GM10248 (cell line): ENCODE results near the gene PRG2.
"Not testable (repeated sequence)": the region's sequence is repeated elsewhere in the genome, so short reads cannot be mapped to it uniquely, and the experiment has no call there.

Experiments used
- CTCF ChIA-PET: fragments of 300-600 bp; sonication (Branson Sonifier 250); formaldehyde crosslinking; extraction: SDS; loops from one replicate; lab custom pipeline; 2021; ENCODE audit warnings: antibody characterized with exemption; lab: Yijun Ruan, JAX
- POLR2A ChIA-PET: fragments of 350-650 bp; sonication (Branson Sonifier 250); formaldehyde crosslinking; extraction: SDS; loops from one replicate; lab custom pipeline; 2020; ENCODE audit warnings: antibody characterized with exemption; lab: Yijun Ruan, JAX
- DNase-seq: peaks from one replicate; pipeline ENCODE4 v3.0.0; 2012; ENCODE audit errors: extremely low spot score
- CTCF ChIP-seq: IDR thresholded peaks from 2 replicates; pipeline ENCODE4 v1.5.1; 2012; ENCODE audit warnings: mild to moderate bottlenecking, low read depth; ENCODE audit errors: extremely low read depth, missing control alignments, control extremely low read depth

PRG2 gene

GRCh38 chr11:57343825-57344224 lies 46.6 kb downstream of the PRG2 start:
- TF ChIP-seq CTCF, result no peak
- CTCF ChIA-PET, result interaction anchor here (0.6 to 7.2 kb wide), 9 partner anchors 9 to 298 kb away, joined by 3 to 60 read pairs (median 3); partner anchors contain the start of gene PRG3
- POLR2A ChIA-PET, result no interaction called here
- no peak for DNase-seq

DNA sequence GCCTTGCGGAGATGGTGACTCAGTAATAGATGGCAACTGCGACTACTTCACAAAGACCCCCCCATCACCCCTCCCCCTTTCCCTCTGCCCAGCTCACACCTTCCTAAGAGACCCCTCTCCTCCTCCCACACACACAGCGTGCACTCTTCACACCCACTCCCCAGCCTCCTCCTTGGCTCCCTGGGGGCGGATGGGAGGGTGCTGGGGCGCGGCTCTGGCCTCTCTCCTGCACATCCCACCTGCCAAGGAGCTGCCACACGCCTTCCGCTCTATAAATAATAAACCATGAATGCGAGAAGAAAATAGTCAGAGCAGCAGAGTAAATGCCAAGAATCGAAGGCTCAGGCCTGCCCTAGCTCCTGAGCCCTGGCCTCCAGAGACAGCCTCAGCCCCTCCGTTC lies 47.7 kb downstream of the PRG2 start:
- POLR2A ChIA-PET, result no interaction called here
- no peak for TF ChIP-seq CTCF
- DNase-seq, result no peak
- CTCF ChIA-PET, result interaction anchor here (1.0 to 7.2 kb wide), 9 partner anchors 10 to 300 kb away, joined by 3 to 60 read pairs (median 3); partner anchors contain the start of gene PRG3

DNA sequence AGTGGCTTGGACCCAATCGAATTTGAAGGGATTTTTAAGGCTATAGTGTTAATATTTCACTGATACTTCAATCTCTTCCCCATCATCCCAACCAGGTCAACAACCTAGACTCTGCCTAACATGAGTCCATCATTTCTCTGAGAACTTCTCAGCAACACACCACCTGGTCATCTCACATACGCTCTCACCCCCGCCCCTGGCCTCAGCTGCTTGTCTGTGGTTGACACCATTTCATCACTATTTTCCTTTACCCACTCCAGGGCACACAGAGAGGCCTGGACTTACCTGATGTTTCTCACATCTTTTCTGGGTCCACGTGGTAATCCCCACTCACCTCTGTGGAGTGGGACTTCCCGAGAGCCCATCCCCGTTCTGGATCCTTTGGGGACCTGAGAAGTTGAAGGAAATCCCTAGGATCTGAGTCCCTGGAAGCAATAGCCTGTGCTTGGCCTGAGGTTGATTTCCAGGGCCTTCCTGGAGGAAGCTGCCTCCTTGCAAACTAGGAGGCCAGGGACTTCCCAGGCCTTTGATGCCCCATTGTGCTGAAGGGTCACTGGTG lies 49.1 kb downstream of the PRG2 start:
- no peak for TF ChIP-seq CTCF
- POLR2A ChIA-PET, result no interaction called here
- no peak for DNase-seq
- CTCF ChIA-PET, result interaction anchor here (0.7 to 1.6 kb wide), 2 partner anchors 9 to 21 kb away, joined by 3 to 5 read pairs; no protein-coding TSS in a partner anchor

DNA sequence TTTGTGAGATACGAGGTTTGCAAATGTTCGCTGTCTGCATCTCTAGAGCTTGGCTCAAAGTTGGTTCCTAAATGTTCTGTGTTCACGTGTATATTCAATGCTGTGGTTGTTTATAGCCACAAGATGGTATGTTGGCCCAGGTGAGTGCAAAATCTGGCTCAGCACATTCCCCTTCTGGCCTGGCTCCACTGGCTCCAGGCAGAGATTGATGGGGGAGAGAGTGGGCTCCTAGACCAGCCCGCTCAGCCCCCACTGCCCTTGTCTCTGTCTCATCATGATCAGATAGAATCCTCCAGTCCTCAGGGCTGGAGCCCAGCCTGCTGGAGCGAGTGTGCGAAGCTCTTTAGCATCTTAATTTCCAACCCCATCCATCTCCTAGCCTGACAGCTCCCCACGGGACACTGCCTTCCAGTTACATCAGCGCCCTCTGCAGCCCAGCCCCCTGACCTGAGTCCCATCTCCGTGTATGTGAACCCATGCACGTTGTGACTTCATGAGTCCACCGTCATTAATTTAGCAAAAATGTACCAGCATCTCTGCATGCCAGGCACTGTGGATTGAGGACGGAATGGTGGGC lies 50.3 kb downstream of the PRG2 start:
- DNase-seq, result no peak
- CTCF ChIA-PET, result interaction anchor here (1.0 to 2.4 kb wide), 6 partner anchors 9 to 153 kb away, joined by 3 to 8 read pairs (median 4); no protein-coding TSS in a partner anchor
- POLR2A ChIA-PET, result no interaction called here

GRCh38 chr11:57339328-57339727 lies 51.1 kb downstream of the PRG2 start:
- DNase-seq, result no peak
- ChIA-PET POLR2A (no interaction called here), CTCF (interaction anchor here (1.0 to 2.4 kb wide), 7 partner anchors 14 to 154 kb away, joined by 3 to 8 read pairs (median 4); no protein-coding TSS in a partner anchor)
- TF ChIP-seq CTCF, result no peak

More for the DNA sequence above, 50.3 kb downstream of the PRG2 start:
- TF ChIP-seq CTCF, result no peak

GRCh38 chr11:57338142-57338541 lies 52.3 kb downstream of the PRG2 start, which contains the start of gene P2RX3:
P2RX3 (plus strand) TSS chr11:57338352; CDS start chr11:57338551, 199 bp downstream.
- POLR2A ChIA-PET, result no interaction called here
- CTCF ChIA-PET, result interaction anchor here (1.0 to 3.7 kb wide), 10 partner anchors 8 to 306 kb away, joined by 3 to 28 read pairs (median 5); no protein-coding TSS in a partner anchor
- DNase-seq, result no peak
- TF ChIP-seq CTCF, result no peak

GRCh38 chr11:57336856-57337255 lies 53.6 kb downstream of the PRG2 start:
- POLR2A ChIA-PET, DNase-seq: not testable (repeated sequence)
- CTCF ChIA-PET, result interaction anchor here (1.0 to 3.7 kb wide), 8 partner anchors 9 to 191 kb away, joined by 3 to 28 read pairs (median 4); no protein-coding TSS in a partner anchor
